ENCODE results near the gene H2AZ1. TPM values are rescaled to one million over a fixed set of nuclear protein-coding genes. Genes with fewer than 3 reads are reported as not detected.

H2AZ1 gene
- total and polyA plus RNA-seq, 2 donors (not counting 1 experiment from before 2014, with no cell fraction given) = 95.9 to 105 TPM

- DNase-seq (no peak), ATAC-seq (ENCODE audit: low read depth) (no peak)
- POLR2A ChIA-PET = interaction anchor here (1.6 to 2.1 kb wide), 2 partner anchors 52 to 129 kb away, joined by 8 to 11 read pairs; partner anchors contain the start of genes DAPP1 and LAMTOR3
- peaks cover 53% of the 10 kb centered on the region for H3K4me1 Mint-ChIP-seq
- WGBS (ENCODE audit: insufficient coverage) = under 1% methylated on average over 18 of the region's 25 CpGs
- TF ChIP-seq EZH2 (IDR thresholded peaks at IDR 0.05; ENCODE audit: borderline replicate concordance, insufficient read depth, low read depth, low read length, poor library complexity, severe bottlenecking) (no peak), CTCF (IDR thresholded peaks at IDR 0.05) (no peak)
- CTCF ChIA-PET = interaction anchor here (1.0 to 3.6 kb wide), 7 partner anchors 44 to 383 kb away, joined by 3 to 35 read pairs (median 21); partner anchors contain the start of genes LAMTOR3 and TRMT10A
- Histone ChIP-seq H4K20me1 (ENCODE audit: control insufficient read depth, insufficient read depth, low read length, poor library complexity, severe bottlenecking) (peaks cover 26% of the 10 kb centered on the region), H3K4me3 (ENCODE audit: control extremely low read depth in 1 of 5, extremely low read depth in 1 of 5, insufficient read depth in 1 of 5, low read depth in 2 of 5, low read length in 4 of 5) (peak overlapping the region; percentile 68 to 90 (median 72)), H3K4me2 (replicated peaks; ENCODE audit: low read depth, low read length, poor library complexity, severe bottlenecking) (peak overlapping the region; percentile 87), H3K9ac (ENCODE audit: low read length) (peak overlapping the region; percentile 90), H3K36me3 (replicated peaks in 1 of 2; ENCODE audit: control extremely low read depth in 1 of 2, control insufficient read depth in 1 of 2, extremely low read depth in 1 of 2, insufficient read depth in 2 of 2, low read length in 1 of 2) (peaks cover 0 to 4% of the 10 kb centered on the region in 2 experiments), H3K27ac (ENCODE audit: low read length in 2 of 2) (peak overlapping the region; percentile 87 to 93), H3K9me3 (ENCODE audit: control extremely low read depth in 1 of 3, control insufficient read depth in 2 of 3, insufficient read depth in 1 of 3, low read length in 2 of 3) (no peaks in the 10 kb centered on the region), H3K4me1 (ENCODE audit: control insufficient read depth in 2 of 2, insufficient read depth in 2 of 2, low read length in 2 of 2) (peaks cover 37 to 43% of the 10 kb centered on the region in 2 donors), H3K79me2 (ENCODE audit: control insufficient read depth, insufficient read depth, low read length) (peaks cover 54% of the 10 kb centered on the region), H2AFZ (ENCODE audit: insufficient read depth, low read depth, low read length, poor library complexity, severe bottlenecking) (peak overlapping the region; percentile 93), H3K27me3 (replicated peaks in 1 of 4; ENCODE audit: control extremely low read depth in 1 of 4, control insufficient read depth in 3 of 4, insufficient read depth in 4 of 4, low read length in 3 of 4) (no peaks in the 10 kb centered on the region)
- peak overlapping the region; percentile 98 for H3K27ac Mint-ChIP-seq
- no peaks in the 10 kb centered on the region for H3K27me3 Mint-ChIP-seq
- intact Hi-C loops (cut with micrococcal nuclease) = loop anchor here (2.0 to 10.0 kb wide), 7 partner anchors 99 to 1803 kb away; partner anchors contain the start of genes ADH5, METAP1, RAP1GDS1 and STPG2
- no peaks in the 10 kb centered on the region for H3K9me3 Mint-ChIP-seq (ENCODE audit: insufficient read depth)
- H3K4me3 Mint-ChIP-seq = peak overlapping the region; percentile 99
Observed at GRCh38 chr4:99945718-99946355, 4.2 kb downstream of the H2AZ1 start.

Data from B cell (primary cell).